Amniotic stem cell (primary cell): ENCODE results near the gene ADARB2.

ENCODE experiments used
- DNase-seq: peaks from one replicate; lab custom pipeline; 2025; lab: John Stamatoyannopoulos, UW

Gene ADARB2

DNA sequence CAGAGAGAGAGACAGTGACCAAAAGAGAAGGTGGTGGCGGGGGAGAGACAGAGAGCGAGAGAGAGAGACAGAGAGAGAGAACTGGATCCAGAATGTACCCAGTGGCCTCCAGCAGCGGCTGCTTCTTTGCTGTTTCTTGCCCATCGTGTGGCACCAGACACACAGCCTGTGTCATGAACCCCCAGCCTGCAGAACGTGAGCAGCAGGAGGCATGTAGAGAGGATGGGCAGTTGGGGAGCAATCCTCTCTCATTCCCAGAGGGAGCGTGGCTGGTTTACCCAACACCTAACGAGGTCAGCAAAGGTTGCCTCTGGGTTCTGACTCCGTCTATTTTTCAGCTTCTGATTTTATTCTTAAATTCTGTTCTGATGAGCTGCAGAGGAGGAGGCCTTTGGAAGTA, 168.1 kb downstream of the ADARB2 start:
- no peak for DNase-seq

DNA sequence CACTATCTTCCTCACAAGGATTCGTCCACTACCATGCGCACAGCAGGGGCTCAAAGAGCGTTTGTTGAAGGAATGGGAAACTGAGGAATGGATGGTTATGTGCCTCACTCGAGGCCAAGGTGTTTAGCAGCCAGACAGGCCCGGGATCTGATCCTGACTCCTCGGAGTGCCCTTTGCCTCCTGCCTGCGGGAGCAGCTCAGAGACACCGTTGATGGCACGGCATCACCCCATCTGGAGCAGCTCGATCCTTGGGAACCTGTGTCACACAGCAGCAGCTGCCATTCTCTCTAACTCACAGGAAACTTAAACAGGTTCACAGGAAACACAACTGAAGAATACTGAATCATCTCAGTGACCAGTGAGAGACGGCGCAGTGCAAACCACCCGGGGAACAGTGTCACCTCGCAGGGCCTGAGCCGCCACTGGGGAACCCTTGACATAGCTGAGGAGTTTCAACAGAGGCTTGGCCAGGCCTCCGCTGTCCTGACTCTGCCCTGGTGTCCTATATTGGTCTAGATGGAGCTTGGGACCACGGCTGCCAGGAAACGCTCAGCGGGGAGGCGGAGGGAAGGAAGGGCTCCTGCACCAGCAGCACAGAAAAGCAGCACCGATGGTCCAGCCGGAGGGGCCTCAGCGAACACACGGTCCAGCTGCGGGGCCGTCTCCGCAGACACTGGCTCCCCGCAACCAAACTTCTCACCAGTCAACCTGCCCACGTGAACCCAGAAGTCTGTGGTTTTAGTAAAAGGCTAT, 169.4 kb downstream of the ADARB2 start:
- no peak for DNase-seq

DNA sequence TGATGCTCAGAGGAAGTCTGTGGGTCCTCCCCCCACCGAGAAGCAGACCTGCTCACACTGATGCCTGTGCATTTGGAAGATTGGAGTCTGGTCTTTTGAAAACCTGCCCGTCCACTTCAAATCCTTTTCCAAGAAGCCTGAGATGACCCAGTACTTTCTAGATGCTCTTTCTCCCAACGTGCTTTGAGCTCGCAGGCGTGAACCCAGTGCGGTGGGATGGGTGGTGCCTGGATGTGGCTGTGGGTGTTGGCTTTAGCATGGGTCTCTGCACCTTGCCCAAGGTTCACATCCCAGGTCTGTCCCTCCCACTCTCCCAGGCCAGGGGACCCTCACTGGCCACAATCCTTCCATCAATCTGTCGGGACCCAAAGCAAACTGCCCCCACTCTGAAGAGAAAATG, 170.2 kb downstream of the ADARB2 start:
- no peak for DNase-seq

DNA sequence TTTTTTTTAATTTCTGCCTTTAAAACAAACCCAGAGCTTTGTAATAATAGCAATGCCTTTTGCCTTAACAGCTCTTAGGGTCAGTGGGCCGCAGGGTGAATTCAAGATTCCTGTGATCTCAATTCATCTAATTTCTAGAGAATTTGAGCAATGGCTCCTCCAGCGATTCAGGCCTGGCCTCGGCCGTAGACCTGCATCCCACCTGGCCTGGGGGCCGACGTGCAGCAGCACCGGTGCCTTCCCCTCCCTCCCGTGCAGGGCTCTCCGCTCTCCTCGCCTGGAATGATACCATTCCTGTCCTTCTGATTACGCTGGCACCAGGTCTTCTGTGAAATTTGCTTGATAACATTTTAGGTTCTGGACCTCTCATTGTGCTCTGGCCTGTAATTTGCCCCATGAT, 172.5 kb downstream of the ADARB2 start:
- DNase-seq = no peak

DNA sequence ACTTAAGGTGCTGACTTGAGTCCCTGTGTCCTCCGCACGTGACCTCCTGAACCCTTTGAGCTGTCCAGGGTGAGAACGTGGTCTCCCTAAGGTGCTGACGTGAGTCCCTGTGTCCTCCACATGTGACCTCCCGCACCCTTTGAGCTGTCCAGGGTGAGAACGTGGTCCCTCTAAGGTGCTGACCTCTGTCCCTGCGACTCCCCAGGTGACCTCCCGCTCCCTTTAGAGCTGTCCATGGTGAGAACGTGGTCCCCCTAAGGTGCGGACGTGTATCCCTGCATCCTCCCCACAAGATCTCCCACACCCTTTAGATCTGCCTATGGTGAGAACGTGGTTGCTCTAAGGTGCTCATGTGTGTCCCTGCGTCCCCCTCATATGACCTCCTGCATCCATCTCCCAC, 174.3 kb downstream of the ADARB2 start:
- DNase-seq = no peak

DNA sequence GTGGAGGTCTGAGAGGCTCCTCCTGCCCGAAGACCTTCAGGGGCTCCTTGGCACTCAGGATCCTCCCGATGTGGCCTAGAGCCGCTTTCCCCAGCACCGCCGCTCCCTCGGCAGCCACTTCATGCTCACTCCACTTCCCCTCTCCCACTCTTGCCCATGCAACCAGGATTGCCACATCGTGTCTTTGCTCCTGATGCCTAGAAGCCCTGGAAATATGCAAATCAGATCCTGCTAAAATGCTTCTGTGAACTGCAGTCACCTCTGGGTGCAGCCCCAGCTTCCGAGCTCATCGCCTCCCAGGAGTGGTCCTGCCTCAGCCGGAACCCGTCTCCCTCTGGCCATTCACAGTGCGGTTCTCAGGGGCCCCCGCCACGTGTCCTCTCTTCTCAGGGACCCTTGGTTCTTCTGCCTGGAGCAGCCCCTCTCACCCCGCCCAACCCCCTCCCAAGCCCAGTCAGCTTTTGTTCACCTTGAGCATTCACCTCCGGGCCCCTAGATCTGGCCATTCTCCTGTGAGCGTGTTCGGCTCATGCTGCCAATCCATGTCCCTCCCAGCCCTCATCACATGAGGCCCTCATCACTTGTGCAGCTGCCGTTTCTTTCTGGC, 175.5 kb downstream of the ADARB2 start:
- DNase-seq = no peak

DNA sequence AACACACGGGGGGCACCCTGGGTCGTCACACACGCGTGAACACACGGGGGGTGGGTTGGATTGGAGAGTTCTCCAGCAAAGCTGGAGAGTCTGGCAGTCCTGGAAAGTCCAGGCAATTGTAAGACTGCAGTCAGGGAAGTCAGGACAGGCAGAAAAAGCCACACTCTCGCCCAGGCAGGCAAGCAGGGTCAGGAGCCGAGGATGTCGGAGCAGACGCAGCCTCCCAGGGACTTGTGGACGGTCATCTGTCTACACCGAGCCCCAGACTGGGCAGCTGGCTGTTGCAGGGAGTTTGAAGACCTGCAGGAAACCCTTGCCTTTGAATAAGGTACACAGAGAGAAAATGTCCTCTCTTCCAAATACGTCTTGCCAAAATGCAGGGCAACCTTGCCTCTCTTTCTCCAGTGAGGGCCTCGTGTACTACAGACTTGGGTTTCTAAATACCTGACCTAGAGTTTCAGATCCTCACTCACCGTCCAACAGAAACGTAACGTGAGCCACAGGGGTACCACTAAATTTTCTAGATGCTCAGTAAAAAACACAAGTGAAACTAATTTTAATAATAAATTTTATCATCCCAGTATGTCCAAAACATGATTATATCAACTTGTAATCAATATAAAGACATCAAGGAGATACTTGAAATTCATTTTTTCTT, 176.7 kb downstream of the ADARB2 start:
- DNase-seq = no peak

GRCh38 chr10:1559761-1560160, 177.6 kb downstream of the ADARB2 start:
- DNase-seq = no peak

GRCh38 chr10:1559311-1559710, 178.0 kb downstream of the ADARB2 start:
- no peak for DNase-seq

GRCh38 chr10:1558906-1559305, 178.4 kb downstream of the ADARB2 start:
- DNase-seq = no peak

GRCh38 chr10:1557081-1557480, 180.2 kb downstream of the ADARB2 start:
- DNase-seq = no peak

GRCh38 chr10:1556496-1556895, 180.8 kb downstream of the ADARB2 start:
- no peak for DNase-seq

- DNase-seq = no peak
Measured at GRCh38 chr10:1553951-1554350, 183.4 kb downstream of the ADARB2 start.

- no peak for DNase-seq
Measured at GRCh38 chr10:1552881-1553670, 184.2 kb downstream of the ADARB2 start.

GRCh38 chr10:1552406-1552805, 184.9 kb downstream of the ADARB2 start:
- DNase-seq = no peak

DNA sequence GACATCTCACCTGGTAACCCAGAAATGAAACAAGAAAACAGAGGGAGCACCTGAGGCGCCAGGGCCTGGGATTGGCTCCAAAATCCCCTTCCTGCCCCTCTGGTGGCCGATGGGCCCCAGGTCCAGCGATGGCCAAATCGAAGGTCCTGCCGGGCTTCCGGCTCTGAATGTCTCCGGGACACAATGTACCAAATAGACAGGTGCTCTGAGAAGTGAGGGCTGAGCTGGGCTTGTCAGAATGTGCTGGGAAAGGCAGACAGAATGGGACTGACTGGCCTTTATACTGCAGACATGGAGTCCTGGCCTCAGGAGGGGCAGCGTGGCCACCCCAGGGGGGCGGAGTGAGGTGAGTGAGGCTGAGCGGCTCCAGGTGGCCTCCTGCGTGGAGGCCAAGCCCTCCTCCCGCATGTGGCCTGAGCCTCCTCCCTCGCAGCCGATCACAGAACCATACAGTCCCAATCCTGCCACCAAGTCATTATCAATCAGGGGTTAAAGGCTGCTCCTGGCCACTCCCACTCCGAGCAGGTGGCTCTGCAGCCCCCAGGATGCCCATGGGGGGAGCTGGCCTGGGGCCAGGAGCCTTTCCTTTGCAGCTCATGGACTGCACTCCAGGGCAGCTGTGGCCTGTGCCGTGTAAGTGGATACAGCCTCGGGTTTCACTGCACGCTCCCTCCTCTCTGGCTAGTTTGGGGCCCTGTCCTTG, 185.5 kb downstream of the ADARB2 start:
- DNase-seq = no peak

GRCh38 chr10:1550616-1551015, 186.7 kb downstream of the ADARB2 start:
- DNase-seq = no peak

DNA sequence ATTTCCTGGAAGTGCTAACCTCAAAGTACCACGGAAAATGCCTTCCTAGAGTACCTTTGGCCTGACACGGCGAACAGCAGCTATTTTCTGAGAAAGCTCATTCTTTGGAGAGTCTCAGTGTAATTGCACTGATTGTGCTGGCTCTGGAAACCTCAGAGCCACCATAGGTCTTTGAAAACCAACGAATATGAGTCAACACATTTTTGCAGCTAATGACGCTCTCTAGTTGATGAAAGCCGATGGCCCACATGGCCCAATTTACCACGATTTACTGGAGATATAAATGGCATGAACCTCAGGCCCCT, 187.1 kb downstream of the ADARB2 start:
- no peak for DNase-seq

DNA sequence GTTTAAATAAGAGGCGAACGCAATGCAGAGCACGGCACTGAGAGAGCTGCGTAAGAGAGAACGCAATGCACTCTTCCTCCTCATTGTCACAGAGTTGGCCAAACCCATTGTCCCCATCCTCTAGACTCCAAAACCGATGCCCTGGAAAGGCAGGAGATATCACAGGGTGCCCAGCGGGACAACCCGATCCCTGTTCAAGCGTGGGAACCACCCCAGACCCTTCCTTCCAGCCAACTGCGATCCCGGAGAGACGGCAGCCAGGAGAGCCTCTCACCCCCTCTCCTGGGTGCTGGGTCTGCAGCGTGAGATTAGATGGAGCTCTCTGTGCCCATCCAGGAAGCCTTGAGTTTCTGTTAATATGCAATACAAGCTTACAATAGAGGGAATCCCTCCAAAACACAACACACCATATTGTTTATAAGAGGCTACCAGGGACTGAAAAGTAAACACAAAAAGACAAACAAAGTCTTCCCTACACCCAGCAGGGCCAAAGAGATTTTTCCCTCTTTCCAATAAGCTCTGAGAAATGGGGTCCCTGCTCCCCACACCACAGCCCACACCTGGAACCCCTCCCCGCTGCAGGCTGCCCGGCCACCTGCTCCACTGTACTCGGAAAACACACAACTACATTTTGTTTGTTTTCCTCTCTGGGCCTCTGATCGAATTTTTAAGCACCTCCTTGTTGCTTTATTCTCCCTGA, 187.6 kb downstream of the ADARB2 start:
- no peak for DNase-seq

DNA sequence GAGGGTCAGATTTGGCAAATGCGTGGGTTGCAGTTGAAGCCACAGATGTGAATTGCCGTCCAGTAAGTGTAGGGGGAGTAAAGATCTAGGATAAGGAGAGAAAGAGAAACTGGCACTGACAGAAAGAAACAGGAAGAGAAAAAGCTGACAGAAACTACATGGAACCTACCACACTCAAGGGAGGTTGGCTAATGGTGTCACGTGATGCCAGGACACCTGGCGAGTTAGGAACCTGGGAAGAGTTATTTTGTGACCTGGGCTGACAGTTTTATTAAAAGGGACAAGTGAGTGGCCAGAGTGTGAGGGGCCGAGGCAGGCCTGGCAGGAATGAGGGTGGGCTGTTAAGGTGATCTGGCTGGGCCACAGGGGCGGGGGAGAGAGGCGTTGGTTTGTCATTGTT, 188.7 kb downstream of the ADARB2 start:
- DNase-seq = no peak

DNA sequence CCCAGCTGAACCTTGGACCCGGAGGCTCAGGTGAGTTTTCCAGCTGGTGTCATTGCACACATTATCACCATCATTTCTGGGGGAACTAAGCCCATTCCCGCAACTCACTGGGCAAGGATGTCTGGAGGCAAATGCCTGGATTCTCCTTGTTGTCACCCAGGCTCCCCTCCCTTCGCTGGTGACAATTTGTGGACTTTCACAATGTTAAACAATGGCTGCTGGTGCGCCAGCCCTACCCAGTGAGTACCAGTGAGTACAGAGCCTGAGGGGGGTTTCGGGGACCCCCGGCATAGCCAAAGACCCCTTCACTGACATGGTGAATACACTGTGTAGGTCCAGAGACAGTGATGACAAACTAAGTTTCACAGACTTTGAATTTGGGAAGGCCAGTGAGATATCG, 189.2 kb downstream of the ADARB2 start:
- DNase-seq = no peak
